ENCODE measurements around the gene FHAD1.

DNA sequence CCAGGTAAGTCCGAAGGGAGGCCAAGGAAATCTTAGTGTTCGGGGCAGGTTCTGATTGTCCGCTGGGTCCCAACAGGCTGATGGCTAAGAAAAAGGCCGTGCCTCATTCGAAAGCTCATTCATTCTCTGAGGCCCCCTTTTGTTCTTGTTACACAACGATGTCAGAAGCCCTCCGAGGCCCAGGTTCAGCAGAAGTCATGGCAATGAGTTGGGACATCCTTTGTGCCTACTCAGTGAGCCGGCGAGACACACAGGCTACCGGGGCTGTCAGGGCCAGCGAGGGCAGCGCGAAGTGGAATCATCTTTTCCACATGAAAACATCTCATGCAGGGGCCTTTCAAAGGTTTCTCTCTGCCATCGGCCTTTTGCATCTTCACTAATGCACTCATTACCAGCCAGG is 113.7 kb downstream of the FHAD1 start:
- TF ChIP-seq POLR2A (IDR thresholded peaks at IDR 0.05) (no peak), POLR2AphosphoS5 (IDR thresholded peaks at IDR 0.05; ENCODE audit: insufficient read depth in 1 of 2, low read depth in 1 of 2) (no peak)
- TF ChIP-seq, protein P1, sequence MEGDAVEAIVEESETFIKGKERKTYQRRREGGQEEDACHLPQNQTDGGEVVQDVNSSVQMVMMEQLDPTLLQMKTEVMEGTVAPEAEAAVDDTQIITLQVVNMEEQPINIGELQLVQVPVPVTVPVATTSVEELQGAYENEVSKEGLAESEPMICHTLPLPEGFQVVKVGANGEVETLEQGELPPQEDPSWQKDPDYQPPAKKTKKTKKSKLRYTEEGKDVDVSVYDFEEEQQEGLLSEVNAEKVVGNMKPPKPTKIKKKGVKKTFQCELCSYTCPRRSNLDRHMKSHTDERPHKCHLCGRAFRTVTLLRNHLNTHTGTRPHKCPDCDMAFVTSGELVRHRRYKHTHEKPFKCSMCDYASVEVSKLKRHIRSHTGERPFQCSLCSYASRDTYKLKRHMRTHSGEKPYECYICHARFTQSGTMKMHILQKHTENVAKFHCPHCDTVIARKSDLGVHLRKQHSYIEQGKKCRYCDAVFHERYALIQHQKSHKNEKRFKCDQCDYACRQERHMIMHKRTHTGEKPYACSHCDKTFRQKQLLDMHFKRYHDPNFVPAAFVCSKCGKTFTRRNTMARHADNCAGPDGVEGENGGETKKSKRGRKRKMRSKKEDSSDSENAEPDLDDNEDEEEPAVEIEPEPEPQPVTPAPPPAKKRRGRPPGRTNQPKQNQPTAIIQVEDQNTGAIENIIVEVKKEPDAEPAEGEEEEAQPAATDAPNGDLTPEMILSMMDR (IDR thresholded peaks at IDR 0.05): no peak
